ENCODE measurements around the gene RSPH6A. TPM values are rescaled to one million over a fixed set of nuclear protein-coding genes. Genes with fewer than 3 reads are reported as not detected.

Gene RSPH6A
- total RNA-seq, 2 experiments from 2014 or later, result 0.17 to 0.25 TPM

GRCh38 chr19:45863335-45863839 lies 48.3 kb upstream of the RSPH6A start:
- H3K9me3 Mint-ChIP-seq, result no peaks in the 10 kb centered on the region
- peaks cover 34% of the 10 kb centered on the region for H3K4me1 Mint-ChIP-seq (ENCODE audit: low read depth)
- ATAC-seq (ENCODE audit: poor library complexity) (no peak), DNase-seq (no peak)
- peak overlapping the region; percentile 80 for H3K4me3 ChIP-seq (ENCODE audit: low read length)
- intact Hi-C loops (cut with DNase I, micrococcal nuclease), result loop anchor here (1.0 to 10.0 kb wide), 8 partner anchors 23 to 909 kb away; partner anchors contain the start of genes IRF2BP1 (in 2 of the 2), CCDC61 (in 1 of the 2), CLPTM1 (in 1 of the 2) and DMWD (in 1 of the 2)
- no peak for TF ChIP-seq CTCF (IDR thresholded peaks at IDR 0.05)
- H3K9me3 ChIP-seq (ENCODE audit: control insufficient read depth in 1 of 2, insufficient read depth in 1 of 2, low read length in 2 of 2), result peaks cover 0 to 4% of the 10 kb centered on the region in 2 experiments
- peaks cover 15% of the 10 kb centered on the region for H3K36me3 ChIP-seq (ENCODE audit: insufficient read depth, low read length)
- peaks cover 29% of the 10 kb centered on the region for H3K27me3 Mint-ChIP-seq
- H3K27me3 ChIP-seq (ENCODE audit: control insufficient read depth in 1 of 2, insufficient read depth in 2 of 2, low read length in 2 of 2), result peaks cover 9 to 13% of the 10 kb centered on the region in 2 experiments
- H3K4me1 ChIP-seq (ENCODE audit: insufficient read depth, low read length), result peaks cover 29% of the 10 kb centered on the region
- H3K36me3 Mint-ChIP-seq (ENCODE audit: low read depth), result peaks cover 23% of the 10 kb centered on the region
- no peak overlapping the region for H3K27ac ChIP-seq (ENCODE audit: low read depth in 1 of 2, low read length in 2 of 2)
- peak overlapping the region; percentile 99 for H3K4me3 Mint-ChIP-seq
- peak overlapping the region; percentile 83 for H3K27ac Mint-ChIP-seq
- ChIA-PET CTCF (interaction anchor here (0.8 to 2.7 kb wide), 10 partner anchors 10 to 378 kb away, joined by 3 to 14 read pairs (median 6); partner anchors contain the start of genes IRF2BP1 and MYPOP), POLR2A (interaction anchor here (0.6 to 2.4 kb wide), 15 partner anchors 22 to 1412 kb away, joined by 3 to 37 read pairs (median 4); partner anchors contain the start of genes CCDC61, INAFM1, IRF2BP1 and MYPOP)

GRCh38 chr19:45862564-45863334 lies 47.6 kb upstream of the RSPH6A start, which contains the start of gene SYMPK:
SYMPK (minus strand) TSS chr19:45863147; CDS start chr19:45854495, 8,652 bp downstream.
- peaks cover 29% of the 10 kb centered on the region for H3K4me1 ChIP-seq (ENCODE audit: insufficient read depth, low read length)
- H3K27ac Mint-ChIP-seq, result peak within 1 kb of the TSS; percentile 83
- peak within 1 kb of the TSS; percentile 99 for H3K4me3 Mint-ChIP-seq
- ATAC-seq (ENCODE audit: poor library complexity), result peak; percentile 97
- H3K4me1 Mint-ChIP-seq (ENCODE audit: low read depth), result peaks cover 34% of the 10 kb centered on the region
- H3K27me3 ChIP-seq (ENCODE audit: control insufficient read depth in 1 of 2, insufficient read depth in 2 of 2, low read length in 2 of 2), result peaks cover 9 to 13% of the 10 kb centered on the region in 2 experiments
- peaks cover 0 to 4% of the 10 kb centered on the region in 2 experiments for H3K9me3 ChIP-seq (ENCODE audit: control insufficient read depth in 1 of 2, insufficient read depth in 1 of 2, low read length in 2 of 2)
- ChIA-PET CTCF (interaction anchor here (0.9 to 2.7 kb wide), 7 partner anchors 11 to 378 kb away, joined by 3 to 14 read pairs (median 7); partner anchors contain the start of genes IRF2BP1 and MYPOP), POLR2A (interaction anchor here (0.6 to 2.4 kb wide), 14 partner anchors 23 to 1412 kb away, joined by 3 to 37 read pairs (median 4); partner anchors contain the start of genes CCDC61, INAFM1, IRF2BP1 and MYPOP)
- no peaks in the 10 kb centered on the region for H3K9me3 Mint-ChIP-seq
- H3K36me3 Mint-ChIP-seq (ENCODE audit: low read depth), result peaks cover 29% of the 10 kb centered on the region
- peak within 1 kb of the TSS; percentile 80 for H3K4me3 ChIP-seq (ENCODE audit: low read length)
- H3K36me3 ChIP-seq (ENCODE audit: insufficient read depth, low read length), result peaks cover 15% of the 10 kb centered on the region
- no peak for TF ChIP-seq CTCF (IDR thresholded peaks at IDR 0.05)
- DNase-seq, result peak; percentile 96 to 99 (median 98)
- peak within 1 kb of the TSS; percentile 66 to 86 for H3K27ac ChIP-seq (ENCODE audit: low read depth in 1 of 2, low read length in 2 of 2)
- intact Hi-C loops (cut with DNase I, micrococcal nuclease), result loop anchor here (1.0 to 10.0 kb wide), 8 partner anchors 24 to 908 kb away; partner anchors contain the start of genes IRF2BP1 (in 2 of the 2), CCDC61 (in 1 of the 2), CLPTM1 (in 1 of the 2) and DMWD (in 1 of the 2)
- peaks cover 29% of the 10 kb centered on the region for H3K27me3 Mint-ChIP-seq

- CTCF ChIA-PET, result interaction anchor here (0.9 kb wide), 1 partner anchor 45 kb away, joined by 7 read pairs; no protein-coding TSS in a partner anchor
- peaks cover 29% of the 10 kb centered on the region for H3K4me1 ChIP-seq (ENCODE audit: insufficient read depth, low read length)
- peak; percentile 11 for ATAC-seq (ENCODE audit: poor library complexity)
Observed at GRCh38 chr19:45862271-45862563, 47.1 kb upstream of the RSPH6A start.

More at GRCh38 chr19:45862271-45862563, 47.1 kb upstream of the RSPH6A start:
- peak overlapping the region; percentile 99 for H3K4me3 Mint-ChIP-seq
- peaks cover 15% of the 10 kb centered on the region for H3K36me3 ChIP-seq (ENCODE audit: insufficient read depth, low read length)
- peaks cover 34% of the 10 kb centered on the region for H3K4me1 Mint-ChIP-seq (ENCODE audit: low read depth)
- DNase-seq, result no peak
- H3K27me3 ChIP-seq (ENCODE audit: control insufficient read depth in 1 of 2, insufficient read depth in 2 of 2, low read length in 2 of 2), result peaks cover 9 to 13% of the 10 kb centered on the region in 2 experiments
- H3K4me3 ChIP-seq (ENCODE audit: low read length), result peak overlapping the region; percentile 80
- peak overlapping the region; percentile 83 for H3K27ac Mint-ChIP-seq
- no peaks in the 10 kb centered on the region for H3K9me3 Mint-ChIP-seq
- peak overlapping the region; percentile 66 to 86 for H3K27ac ChIP-seq (ENCODE audit: low read depth in 1 of 2, low read length in 2 of 2)
- H3K36me3 Mint-ChIP-seq (ENCODE audit: low read depth), result peaks cover 29% of the 10 kb centered on the region
- POLR2A ChIA-PET, result interaction anchor here (1.3 to 2.4 kb wide), 3 partner anchors 24 to 684 kb away, joined by 4 to 37 read pairs (median 21); partner anchors contain the start of genes IRF2BP1, MYPOP and TRAPPC6A
- intact Hi-C loops (cut with DNase I, micrococcal nuclease), result loop anchor here (2.0 to 10.0 kb wide), 7 partner anchors 40 to 907 kb away; partner anchors contain the start of genes CCDC61 (in 1 of the 2), CLPTM1 (in 1 of the 2), DMWD (in 1 of the 2) and MYPOP (in 1 of the 2)
- no peak for TF ChIP-seq CTCF (IDR thresholded peaks at IDR 0.05)
- peaks cover 0 to 4% of the 10 kb centered on the region in 2 experiments for H3K9me3 ChIP-seq (ENCODE audit: control insufficient read depth in 1 of 2, insufficient read depth in 1 of 2, low read length in 2 of 2)
- peaks cover 29% of the 10 kb centered on the region for H3K27me3 Mint-ChIP-seq

All from CD4-positive, alpha-beta T cell (primary cell).